ENCODE results near the gene CEP55. TPM values are rescaled to one million over a fixed set of nuclear protein-coding genes. Genes with fewer than 3 reads are reported as not detected.

Gene CEP55
- total and polyA plus RNA-seq, 2 of the 8 experiments (the other 6 are each of a cell fraction or from before 2014, with no cell fraction given) = 7.0 to 19.6 TPM

DNA sequence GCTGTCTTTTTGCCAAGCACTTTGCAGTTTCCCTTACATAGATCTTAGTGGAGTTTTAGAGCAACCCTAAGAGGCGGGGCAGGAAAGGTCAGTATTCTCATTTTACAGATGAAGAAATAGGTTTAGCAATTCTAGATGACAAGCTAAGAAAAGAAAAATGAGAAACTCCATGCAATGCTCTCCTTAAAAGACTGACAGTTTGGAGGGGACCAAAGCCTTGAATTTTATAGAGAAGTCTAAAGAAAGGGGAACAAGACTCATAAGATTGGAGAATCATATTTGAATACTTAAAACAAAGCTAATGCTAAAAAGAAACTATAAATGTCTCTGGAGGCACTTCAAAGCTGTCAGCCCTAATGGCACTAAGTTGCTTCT is 19.6 kb downstream of the CEP55 start (continued):
- TF ChIP-seq, protein P1, sequence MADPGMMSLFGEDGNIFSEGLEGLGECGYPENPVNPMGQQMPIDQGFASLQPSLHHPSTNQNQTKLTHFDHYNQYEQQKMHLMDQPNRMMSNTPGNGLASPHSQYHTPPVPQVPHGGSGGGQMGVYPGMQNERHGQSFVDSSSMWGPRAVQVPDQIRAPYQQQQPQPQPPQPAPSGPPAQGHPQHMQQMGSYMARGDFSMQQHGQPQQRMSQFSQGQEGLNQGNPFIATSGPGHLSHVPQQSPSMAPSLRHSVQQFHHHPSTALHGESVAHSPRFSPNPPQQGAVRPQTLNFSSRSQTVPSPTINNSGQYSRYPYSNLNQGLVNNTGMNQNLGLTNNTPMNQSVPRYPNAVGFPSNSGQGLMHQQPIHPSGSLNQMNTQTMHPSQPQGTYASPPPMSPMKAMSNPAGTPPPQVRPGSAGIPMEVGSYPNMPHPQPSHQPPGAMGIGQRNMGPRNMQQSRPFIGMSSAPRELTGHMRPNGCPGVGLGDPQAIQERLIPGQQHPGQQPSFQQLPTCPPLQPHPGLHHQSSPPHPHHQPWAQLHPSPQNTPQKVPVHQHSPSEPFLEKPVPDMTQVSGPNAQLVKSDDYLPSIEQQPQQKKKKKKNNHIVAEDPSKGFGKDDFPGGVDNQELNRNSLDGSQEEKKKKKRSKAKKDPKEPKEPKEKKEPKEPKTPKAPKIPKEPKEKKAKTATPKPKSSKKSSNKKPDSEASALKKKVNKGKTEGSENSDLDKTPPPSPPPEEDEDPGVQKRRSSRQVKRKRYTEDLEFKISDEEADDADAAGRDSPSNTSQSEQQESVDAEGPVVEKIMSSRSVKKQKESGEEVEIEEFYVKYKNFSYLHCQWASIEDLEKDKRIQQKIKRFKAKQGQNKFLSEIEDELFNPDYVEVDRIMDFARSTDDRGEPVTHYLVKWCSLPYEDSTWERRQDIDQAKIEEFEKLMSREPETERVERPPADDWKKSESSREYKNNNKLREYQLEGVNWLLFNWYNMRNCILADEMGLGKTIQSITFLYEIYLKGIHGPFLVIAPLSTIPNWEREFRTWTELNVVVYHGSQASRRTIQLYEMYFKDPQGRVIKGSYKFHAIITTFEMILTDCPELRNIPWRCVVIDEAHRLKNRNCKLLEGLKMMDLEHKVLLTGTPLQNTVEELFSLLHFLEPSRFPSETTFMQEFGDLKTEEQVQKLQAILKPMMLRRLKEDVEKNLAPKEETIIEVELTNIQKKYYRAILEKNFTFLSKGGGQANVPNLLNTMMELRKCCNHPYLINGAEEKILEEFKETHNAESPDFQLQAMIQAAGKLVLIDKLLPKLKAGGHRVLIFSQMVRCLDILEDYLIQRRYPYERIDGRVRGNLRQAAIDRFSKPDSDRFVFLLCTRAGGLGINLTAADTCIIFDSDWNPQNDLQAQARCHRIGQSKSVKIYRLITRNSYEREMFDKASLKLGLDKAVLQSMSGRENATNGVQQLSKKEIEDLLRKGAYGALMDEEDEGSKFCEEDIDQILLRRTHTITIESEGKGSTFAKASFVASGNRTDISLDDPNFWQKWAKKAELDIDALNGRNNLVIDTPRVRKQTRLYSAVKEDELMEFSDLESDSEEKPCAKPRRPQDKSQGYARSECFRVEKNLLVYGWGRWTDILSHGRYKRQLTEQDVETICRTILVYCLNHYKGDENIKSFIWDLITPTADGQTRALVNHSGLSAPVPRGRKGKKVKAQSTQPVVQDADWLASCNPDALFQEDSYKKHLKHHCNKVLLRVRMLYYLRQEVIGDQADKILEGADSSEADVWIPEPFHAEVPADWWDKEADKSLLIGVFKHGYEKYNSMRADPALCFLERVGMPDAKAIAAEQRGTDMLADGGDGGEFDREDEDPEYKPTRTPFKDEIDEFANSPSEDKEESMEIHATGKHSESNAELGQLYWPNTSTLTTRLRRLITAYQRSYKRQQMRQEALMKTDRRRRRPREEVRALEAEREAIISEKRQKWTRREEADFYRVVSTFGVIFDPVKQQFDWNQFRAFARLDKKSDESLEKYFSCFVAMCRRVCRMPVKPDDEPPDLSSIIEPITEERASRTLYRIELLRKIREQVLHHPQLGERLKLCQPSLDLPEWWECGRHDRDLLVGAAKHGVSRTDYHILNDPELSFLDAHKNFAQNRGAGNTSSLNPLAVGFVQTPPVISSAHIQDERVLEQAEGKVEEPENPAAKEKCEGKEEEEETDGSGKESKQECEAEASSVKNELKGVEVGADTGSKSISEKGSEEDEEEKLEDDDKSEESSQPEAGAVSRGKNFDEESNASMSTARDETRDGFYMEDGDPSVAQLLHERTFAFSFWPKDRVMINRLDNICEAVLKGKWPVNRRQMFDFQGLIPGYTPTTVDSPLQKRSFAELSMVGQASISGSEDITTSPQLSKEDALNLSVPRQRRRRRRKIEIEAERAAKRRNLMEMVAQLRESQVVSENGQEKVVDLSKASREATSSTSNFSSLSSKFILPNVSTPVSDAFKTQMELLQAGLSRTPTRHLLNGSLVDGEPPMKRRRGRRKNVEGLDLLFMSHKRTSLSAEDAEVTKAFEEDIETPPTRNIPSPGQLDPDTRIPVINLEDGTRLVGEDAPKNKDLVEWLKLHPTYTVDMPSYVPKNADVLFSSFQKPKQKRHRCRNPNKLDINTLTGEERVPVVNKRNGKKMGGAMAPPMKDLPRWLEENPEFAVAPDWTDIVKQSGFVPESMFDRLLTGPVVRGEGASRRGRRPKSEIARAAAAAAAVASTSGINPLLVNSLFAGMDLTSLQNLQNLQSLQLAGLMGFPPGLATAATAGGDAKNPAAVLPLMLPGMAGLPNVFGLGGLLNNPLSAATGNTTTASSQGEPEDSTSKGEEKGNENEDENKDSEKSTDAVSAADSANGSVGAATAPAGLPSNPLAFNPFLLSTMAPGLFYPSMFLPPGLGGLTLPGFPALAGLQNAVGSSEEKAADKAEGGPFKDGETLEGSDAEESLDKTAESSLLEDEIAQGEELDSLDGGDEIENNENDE (IDR thresholded peaks at IDR 0.05; ENCODE audit: insufficient replicate concordance, low read length) = no peak
- TF ChIP-seq CHD2 (IDR thresholded peaks at IDR 0.05; ENCODE audit: low read length) = no peak
- no peak for TF ChIP-seq POU5F1 (IDR thresholded peaks at IDR 0.05; ENCODE audit: low read depth, low read length)
- TF ChIP-seq RBBP5 (IDR thresholded peaks at IDR 0.05; ENCODE audit: borderline replicate concordance, low read depth, low read length) = no peak
- TF ChIP-seq ZNF274 (IDR thresholded peaks at IDR 0.05; ENCODE audit: borderline replicate concordance, extremely low read depth, low read length) = no peak
- no peak for TF ChIP-seq USF2 (IDR thresholded peaks at IDR 0.05; ENCODE audit: low read length)
- no peak for TF ChIP-seq RXRA (IDR thresholded peaks at IDR 0.05; ENCODE audit: insufficient read depth, low read depth, low read length)
- TF ChIP-seq, protein P2, sequence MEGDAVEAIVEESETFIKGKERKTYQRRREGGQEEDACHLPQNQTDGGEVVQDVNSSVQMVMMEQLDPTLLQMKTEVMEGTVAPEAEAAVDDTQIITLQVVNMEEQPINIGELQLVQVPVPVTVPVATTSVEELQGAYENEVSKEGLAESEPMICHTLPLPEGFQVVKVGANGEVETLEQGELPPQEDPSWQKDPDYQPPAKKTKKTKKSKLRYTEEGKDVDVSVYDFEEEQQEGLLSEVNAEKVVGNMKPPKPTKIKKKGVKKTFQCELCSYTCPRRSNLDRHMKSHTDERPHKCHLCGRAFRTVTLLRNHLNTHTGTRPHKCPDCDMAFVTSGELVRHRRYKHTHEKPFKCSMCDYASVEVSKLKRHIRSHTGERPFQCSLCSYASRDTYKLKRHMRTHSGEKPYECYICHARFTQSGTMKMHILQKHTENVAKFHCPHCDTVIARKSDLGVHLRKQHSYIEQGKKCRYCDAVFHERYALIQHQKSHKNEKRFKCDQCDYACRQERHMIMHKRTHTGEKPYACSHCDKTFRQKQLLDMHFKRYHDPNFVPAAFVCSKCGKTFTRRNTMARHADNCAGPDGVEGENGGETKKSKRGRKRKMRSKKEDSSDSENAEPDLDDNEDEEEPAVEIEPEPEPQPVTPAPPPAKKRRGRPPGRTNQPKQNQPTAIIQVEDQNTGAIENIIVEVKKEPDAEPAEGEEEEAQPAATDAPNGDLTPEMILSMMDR (IDR thresholded peaks at IDR 0.05; ENCODE audit: control extremely low read depth in 1 of 3, insufficient read depth in 1 of 3, low read depth in 1 of 3, low read length in 3 of 3) = no peak

Measured in H1 (cell line).